NCI-H345 treated with DMSO at 0.1 percent for 48 hours (cell line): Measurements from ENCODE around the gene EHMT2.
"Not testable (repeated sequence)": the region's sequence is repeated elsewhere in the genome, so short reads cannot be mapped to it uniquely, and the experiment has no call there.

Experiments used
- DNase-seq: peaks from one replicate; lab custom pipeline; 2025; ENCODE audit not compliant: unreplicated experiment; lab: John Stamatoyannopoulos, UW

EHMT2 gene

DNA sequence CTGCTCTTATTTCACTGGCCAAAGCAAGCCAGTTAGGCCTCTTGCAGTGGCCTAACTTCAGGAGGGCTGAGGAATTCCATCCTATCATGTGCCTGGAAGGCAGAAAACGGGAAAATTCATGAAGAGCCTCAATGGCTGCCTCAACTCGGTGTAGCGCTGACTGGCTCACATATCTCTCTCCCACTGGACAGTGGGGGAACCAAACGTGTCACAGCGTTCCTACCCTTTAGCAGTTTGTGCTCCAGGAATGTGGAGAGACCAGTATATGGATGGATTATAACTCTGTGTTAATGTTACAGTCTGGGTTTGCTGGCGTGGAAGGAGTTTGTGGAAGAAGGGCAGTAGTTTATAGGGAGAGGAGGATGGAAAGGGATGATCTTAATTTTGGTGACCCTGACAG, 18.3 kb upstream of the EHMT2 start:
- no peak for DNase-seq

DNA sequence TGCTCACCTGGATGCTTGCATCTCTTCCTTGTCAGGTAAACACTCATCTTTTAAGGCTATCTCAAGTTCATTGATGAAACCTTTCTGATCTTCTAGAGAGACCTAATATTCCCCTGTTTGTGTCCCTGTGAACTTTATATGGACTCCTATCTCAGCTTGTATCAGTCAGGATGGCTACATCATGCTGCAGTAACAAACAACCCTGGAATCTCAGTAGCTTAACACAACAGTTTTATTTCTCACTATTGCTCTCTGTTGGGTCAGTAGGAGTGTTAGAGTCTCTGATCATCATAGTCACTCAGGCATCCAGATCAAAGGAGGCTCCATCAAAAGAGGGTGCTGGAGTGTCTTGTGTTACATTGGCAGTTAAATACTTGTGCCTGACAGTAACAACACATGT, 17.9 kb upstream of the EHMT2 start:
- DNase-seq, result no peak

DNA sequence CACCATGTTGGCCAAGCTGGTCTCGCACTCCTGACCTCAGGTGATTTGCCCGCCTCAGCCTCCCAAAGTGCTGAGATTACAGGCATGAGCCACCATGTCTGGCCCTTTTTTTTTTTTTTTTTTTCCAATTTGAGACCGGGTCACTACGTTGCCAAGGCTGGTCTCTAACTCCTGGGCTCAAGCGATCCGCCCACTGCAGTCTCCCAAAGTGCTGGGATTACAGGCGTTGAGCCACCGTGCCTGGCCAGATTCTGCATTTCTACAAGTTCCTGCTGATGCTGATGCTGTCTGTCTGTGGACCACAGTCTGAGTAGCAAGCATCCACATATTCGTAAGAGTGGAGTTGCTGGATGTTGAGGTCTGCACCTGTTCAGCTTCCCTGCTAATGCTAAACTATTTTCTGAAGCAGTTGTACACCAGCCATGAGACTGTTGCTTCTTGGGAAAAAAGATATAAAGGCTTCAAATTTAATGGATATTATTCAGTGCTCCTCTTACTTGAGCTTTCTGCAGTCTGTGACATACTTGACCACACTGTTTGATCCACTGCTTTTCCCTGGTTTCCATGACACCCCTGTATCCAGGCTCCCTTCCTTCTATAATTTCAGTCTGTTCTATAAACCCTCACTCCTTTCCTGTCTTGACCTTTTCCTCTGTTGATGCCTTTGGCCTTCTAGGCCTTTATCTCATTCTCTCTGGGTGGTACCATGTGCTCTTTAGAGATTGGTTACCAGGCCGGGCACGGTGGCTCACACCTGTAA, 14.5 kb upstream of the EHMT2 start:
- no peak for DNase-seq

DNA sequence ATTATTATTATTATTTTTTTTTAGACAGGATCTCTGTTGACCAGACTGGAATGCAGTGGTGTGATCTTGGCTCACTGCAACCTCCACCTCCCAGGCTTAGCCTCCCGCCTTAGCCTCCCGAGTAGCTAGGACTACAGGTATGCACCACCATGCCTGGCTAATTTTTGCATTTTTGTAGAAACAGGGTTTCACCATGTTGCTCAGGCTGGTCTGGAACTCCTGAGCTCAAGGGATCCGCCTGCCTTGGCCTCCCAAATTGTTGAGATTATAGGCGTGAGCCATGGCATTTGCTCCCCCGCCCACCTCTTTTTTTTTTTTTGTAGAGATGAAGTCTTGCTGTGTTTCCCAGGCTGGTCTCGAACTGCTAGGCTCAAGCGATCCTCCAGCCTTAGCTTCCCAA, 11.8 kb upstream of the EHMT2 start:
- not testable (repeated sequence) for DNase-seq

DNA sequence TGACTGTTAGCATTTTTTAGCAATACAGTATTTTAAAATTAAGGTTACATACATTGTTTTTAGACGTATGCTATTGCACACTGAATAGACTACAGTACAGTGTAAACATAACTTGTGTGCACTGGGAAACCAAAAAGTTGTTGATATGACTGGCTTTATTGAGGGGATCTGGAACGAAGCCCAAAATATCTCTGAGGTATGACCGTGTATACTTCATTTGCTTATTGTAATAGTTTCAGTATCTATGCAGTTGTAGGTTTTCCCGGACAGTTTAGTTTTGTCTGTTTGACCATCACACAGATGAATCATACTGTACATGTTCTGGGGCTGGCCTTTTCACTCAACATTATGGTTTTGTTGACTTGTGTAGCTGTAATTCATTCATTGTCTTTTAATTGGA, 11.3 kb upstream of the EHMT2 start:
- DNase-seq, result no peak

DNA sequence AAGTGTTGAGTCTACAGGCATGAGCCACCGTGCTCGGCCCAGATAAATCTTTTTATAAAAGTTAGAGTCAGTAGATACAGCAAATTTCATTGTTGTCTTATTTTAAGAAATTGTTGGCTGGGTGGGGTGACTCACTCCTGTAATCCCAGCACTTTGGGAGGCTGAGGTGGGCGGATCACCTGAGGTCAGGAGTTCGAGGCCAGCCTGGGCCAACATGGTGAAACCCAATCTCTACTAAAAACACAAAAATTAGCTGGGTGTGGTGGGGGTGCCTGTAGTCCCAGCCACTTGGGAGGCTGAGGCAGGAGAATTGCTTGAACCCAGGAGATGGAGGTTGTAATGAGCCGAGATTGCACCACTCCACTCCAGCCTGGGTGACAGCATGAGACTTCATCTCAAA, 10.8 kb upstream of the EHMT2 start:
- not testable (repeated sequence) for DNase-seq

DNA sequence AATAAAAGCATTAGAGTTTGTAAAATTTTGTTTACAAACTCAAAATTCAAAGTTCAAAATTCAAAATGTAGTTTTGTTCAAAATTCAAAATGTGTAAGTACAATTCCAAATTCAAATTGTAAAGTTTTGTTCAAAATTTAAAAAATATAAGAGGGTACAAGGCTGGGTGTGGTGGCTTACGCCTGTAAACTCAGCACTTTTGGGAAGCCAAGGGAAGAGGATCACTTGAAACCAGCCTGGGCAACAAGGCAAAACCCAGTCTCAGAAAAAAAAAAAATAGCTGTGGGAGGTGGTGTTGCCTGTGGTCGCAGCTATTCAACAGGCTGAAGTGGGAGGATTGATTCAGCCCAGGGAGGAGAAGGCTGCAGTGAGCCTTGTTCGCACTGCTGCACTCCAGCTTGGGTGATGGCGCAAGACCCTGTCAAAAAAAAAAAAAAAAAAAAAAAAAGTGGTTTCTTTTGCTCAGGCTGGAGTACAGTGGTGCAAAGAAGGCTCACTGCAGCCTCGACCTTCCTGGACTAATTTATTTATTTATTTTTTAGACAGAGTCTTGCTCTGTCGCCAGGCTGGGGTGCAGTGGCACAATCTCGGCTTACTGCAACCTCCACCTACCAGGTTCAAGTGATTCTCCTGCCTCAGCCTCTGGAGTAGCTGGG, 9.8 kb upstream of the EHMT2 start:
- DNase-seq, result no peak

DNA sequence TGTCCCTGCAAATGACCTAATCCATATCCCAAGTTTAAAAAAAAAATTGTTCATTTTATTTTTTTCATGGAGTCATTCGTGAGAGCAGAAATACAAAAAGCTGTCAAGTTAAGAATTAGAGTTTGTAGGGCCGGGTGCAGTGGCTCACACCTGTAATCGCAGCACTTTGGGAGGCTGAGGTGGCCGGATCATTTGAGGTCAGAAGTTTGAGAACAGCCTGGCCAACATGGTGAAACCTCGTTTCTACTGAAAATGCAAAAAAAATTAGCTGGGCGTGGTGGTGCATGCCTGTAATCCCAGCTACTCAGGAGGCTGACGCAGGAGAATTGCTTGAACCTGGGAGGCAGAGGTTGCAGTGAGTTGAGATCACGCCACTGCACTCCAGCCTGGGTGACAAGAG, 9.2 kb upstream of the EHMT2 start:
- DNase-seq, result not testable (repeated sequence)

DNA sequence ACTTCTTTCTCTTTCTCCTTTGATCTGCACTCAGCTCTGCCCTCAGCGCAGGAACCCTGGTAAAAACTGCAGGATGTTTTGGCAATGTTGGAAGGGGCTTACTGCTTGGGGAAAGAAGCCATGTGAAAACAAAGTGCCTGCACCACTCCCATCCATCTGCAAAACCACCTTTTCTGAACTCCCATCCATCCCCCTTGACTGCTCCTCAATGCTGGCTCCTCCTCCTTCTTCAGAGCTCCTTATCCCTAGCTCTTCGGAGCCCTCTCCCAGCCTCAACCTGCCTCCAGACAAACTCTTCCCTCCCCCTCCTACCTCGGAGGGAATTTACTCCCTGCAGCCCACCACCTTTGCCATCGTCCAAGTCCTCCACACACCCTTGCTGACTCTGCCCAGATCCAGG, 8.6 kb upstream of the EHMT2 start:
- DNase-seq, result no peak

DNA sequence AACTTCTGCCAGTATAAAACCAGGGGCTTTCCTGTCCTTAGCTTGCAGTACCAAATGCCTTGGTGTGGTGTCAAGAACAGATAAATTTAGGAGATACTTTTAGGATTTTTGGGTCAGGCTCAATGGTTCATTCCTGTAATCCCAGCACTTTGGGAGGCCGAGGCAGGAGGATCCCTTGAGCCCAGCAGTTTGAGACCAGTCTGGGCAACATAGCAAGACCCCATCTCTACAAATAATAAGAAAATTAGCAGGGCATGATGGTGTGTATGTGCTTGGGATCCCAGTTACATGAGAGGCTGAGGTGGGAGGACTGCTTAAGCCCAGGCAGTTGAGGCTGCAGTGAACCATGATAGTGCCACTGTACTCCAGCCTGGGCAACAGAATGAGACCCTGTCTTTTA, 7.5 kb upstream of the EHMT2 start:
- no peak for DNase-seq

DNA sequence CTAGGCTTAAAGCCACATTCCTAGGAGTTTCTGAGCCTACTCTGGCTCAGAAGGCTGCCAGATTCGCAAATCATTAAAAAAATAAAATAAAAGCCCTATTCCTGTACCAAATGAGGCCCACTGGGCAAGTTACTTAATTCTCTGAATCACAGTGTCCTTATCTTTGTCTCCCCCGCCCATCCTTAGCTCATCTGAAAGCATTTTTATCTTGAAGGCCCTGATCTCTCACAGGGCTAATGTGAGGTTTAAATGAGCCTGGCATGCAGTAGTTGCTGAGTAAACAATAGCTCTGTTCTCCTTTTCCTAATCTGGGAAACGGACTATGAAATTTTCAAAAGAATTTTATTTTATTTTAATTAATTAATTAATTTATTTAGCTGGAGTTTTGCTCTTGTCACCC, 6.5 kb upstream of the EHMT2 start:
- DNase-seq, result no peak

DNA sequence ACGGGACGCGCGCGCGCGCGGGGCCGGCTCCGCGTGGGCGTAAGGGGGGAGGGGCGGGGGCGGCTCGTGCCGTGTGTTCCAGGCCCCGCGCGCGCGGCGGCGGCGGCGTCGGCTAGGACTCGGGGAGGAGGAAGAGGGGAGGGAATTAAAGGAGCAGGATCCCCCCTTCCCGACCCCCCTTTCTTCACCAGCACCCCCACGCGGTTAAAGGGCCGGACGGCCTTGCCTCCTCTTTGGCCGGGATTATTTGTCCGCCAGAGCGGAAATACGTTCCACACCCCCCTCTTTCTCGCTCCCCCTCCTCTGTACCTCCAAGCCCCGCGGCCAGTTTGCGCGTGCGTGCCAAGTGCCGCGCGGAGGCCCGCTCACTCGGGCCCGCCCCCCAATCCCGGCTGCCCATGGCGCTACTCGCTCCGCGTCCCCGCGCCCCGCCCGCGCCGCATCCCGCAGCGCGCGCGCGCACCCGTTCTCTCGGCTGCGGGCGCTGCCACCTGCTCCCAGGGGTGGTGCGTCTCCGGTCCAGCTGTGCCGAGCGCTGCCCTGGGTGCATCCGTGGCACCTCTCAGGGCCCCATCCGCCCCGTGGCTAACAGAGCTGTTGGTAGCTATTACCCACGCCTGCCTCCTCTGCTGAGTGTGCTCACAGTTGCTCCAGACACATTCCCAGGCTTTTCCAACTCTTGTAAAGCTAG, 4.6 kb upstream of the EHMT2 start, which contains the start of gene ZBTB12:
TSS of gene ZBTB12 (minus strand) at position 134 of the 691 bp plus-strand sequence. CDS start 781 bp downstream, outside the sequence.
- peak; percentile 86 for DNase-seq

DNA sequence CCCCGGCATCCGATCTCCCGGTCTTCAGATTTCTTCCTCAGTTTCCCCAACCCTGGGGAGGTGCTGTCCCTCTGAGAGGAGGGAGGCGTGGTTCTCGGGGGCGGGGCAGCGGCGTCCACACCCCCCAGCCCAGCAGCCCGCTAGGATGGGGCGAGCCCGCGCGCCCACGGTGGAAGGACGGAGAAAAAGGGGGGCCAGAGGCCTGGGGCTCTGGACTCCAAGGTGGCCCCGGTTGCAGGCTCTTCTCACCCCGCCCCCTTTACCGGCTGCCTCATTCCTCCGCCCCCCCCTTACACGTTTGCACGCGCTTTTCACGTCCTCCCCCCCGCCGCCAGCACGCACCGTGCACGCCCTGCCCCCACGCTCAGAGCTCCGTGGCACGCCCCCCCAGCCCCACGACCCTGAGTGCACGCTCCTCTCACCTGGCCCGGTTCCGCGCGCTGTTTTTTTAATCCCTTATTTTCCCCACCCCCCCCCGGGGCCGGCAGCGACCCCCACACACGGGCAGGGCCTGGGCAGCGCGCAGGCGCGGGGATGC, 4.0 kb upstream of the EHMT2 start:
- DNase-seq, result no peak

DNA sequence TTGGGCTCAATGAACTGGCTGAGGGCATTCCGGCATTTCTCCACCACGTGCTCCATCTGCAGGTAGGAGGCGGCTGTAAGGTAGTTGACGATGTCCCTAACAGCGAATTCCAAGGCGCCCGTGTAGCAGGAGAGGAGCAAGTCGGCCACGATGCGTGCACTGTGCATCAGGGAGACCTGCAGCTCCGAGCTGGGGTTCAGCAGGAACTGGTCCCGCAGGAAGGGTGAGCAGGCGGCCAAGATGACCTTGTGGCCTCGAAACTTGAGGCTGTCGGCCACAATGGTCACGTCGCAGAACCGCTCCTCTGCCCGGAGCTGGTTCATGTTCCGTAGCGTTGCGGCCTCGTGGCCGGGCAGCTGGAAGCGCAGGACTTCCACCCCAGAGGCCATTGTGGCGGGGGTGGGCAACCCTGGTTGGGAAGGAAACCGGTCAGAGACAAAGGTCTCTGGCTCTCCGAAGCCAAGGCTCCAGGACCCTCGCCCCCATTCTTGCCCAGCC, 3.5 kb upstream of the EHMT2 start:
- DNase-seq, result no peak

DNA sequence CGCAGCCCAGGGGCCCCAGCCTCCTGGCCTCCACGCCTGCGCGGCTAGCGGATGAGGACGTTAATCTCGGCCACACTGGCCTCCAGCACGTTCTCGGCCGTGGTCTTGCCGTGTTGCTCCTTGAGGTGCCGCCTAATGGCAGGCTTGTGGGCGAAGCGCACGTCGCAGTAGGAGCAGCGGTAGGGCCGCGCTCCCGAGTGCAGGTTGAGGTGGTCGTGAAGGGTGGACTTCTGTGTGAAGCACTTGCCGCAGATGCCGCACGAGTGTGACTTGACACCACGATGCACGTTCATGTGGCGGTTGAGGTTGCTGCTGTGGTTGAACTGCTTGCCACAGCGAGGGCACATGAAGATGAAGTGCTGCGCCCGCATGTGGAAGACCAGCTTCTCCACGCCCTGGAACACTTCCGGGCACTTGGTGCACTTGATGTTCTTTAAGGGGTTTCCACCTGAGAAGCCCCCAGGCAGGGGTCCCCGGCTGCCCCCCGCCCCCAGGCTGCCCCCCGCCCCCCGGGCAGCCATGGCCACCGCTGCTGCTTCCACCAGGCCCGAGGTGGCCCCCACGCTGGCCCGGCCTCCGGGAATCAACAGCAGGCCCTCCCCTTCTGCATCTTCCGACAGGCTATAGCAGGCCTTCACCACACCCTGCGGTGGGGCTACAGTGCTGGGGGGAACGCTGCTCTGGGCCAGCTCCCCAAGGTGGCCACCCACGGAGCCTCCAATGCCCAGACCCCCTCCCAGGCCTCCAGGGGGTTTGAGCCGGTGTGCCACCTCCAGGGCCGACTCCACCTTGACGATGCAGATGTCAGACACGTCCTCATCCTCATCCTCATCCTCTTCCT, 2.6 kb upstream of the EHMT2 start:
- no peak for DNase-seq

DNA sequence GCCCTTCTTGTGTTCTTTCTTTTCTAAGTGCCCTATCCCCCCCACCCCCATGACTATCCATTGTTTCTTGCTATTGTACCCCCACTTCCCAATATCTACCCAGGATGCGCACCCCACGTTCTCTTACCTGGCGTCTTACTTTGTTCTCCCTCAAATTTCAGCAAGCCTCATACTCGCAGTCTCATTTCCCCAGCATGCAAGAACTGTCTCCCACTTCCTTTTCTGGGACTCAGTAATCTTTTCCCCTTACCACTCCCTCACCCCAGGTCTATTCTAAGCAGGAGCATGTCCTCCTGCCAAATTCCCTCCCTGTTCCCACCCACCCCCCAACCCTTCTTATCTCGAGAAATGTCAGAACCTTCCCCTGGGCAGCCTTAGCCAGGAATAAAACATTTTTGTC, 1.7 kb upstream of the EHMT2 start:
- DNase-seq, result no peak

DNA sequence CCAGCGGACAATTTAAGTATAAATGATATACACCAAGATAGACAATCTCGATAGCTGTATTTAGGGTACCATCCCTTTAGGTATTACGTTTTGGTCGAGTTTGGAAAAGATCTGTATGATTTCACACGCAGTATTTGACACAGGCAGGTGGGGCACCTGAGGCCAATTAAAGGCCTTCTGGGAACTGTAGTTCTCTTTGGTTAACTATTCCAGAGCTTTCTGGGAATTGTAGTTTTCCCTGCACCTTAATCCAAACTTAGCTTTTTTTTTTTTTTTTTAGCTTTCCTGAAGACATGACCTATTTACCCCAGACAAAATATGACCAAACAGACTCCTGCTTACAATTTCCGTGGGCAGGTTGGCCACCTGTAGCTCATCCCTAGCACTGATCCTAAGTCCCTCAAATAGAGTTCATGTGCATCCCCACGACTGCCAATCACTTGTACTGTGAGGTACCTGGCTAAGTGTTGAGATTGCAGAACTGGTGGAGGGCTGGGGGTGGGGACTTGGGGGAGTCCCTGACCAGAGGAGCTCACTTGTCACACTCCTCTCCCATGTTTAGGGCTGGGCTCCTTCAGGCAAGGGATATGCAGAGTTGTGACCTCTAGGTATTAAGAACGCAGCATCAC, 999 bp upstream of the EHMT2 start:
- peak; percentile 62 for DNase-seq

DNA sequence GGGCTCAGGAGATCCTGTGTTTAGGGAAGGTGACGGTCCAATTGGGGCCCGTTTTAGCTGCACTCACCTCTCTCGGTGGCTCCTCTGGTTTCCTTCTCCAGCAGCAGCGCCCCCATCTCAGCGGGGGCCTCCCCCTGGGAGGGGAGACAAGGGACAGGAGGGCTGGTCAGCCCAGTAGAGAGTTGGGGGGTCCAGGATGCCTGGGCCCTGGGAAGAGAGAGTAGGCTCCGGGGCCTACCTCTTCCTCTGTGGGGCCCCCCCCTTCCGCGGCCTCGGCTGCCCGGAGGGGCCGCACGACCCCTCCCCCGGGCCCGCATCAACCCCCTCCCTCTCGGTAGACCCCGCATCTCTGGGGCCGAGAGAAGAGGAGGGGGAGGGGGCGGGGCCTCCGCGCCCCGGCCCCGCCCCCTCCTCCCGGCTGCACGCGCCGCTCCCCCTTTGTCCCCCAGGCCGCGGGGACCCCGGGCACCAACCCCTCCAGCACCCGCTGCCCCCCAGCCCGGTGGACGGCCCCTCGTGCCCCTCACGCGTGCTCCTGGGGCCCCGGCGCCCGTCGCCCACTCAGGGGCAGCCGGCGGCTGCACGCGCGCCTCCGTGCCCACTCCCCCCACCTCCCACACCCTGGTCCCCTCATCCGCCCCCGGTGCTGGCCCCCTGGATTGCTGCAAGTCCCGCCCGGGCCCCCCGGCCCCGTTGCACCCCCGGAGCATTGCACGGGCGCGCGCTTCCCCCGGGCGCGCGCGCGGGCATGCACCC, 464 bp downstream of the EHMT2 start:
- no peak for DNase-seq

DNA sequence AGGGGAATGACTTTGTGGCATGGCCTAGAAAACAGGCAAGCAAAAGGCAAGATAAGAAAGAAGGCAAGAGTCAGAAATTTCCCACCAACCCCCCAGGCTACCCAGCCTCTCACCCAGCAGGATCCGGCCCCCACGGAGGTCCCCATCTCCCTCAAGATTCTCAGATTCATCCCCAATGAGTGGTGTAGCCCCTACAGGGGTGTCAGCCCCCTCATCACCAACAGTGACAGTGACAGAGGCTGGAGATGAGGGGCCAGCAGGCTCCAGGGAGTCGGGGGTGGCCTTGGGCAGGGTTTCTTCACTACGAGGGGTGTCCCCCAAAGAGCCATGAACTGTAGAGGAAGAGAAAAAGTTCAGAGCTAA, 1.0 kb downstream of the EHMT2 start:
- DNase-seq, result no peak

DNA sequence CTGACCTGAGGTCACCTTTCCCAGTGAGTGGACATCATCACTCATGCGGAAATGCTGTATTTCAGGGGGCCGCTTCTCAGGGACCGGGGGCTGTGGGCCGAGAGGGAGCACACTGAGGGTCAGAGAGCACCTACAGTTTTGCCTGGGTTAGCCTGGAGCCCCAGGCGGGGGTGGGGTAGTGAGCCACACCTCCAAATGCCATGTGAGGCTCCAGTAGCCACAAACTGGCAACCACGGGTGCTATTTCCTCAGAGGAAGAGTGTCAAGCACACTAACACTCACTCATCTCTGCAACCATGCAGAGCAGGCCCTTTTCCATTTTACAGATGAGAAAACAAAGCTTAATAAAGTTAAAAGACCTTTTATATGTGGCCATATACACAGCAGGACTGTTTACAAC, 4.7 kb downstream of the EHMT2 start:
- DNase-seq, result no peak
